Measurements from ENCODE around the gene NOX3.

DNA sequence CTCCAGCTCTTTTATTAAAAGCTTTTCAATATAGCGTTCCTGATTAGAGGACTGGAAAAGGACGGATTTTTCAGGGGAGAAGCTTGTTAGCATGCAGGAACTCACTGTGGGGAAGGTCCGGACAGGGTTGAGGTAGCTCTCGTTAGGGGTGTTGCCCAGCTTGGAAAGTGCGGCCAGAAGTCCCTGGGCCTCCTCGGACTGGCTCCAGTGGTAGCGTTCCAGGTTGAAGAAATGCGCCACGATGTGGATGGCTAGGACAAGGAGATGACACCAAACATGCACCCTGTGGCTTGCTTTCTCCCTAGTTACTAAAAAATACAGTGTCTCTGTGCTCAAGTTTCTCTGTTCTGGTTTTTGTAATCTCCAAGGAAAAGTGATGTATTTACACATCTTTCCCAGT is 12.5 kb downstream of the NOX3 start:
- TF ChIP-seq, protein P1, sequence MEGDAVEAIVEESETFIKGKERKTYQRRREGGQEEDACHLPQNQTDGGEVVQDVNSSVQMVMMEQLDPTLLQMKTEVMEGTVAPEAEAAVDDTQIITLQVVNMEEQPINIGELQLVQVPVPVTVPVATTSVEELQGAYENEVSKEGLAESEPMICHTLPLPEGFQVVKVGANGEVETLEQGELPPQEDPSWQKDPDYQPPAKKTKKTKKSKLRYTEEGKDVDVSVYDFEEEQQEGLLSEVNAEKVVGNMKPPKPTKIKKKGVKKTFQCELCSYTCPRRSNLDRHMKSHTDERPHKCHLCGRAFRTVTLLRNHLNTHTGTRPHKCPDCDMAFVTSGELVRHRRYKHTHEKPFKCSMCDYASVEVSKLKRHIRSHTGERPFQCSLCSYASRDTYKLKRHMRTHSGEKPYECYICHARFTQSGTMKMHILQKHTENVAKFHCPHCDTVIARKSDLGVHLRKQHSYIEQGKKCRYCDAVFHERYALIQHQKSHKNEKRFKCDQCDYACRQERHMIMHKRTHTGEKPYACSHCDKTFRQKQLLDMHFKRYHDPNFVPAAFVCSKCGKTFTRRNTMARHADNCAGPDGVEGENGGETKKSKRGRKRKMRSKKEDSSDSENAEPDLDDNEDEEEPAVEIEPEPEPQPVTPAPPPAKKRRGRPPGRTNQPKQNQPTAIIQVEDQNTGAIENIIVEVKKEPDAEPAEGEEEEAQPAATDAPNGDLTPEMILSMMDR (IDR thresholded peaks at IDR 0.05; ENCODE audit: poor library complexity, severe bottlenecking): no peak
- TF ChIP-seq TAF1 (IDR thresholded peaks at IDR 0.05; ENCODE audit: low read depth) (no peak), SMC3 (conservative IDR thresholded peaks at IDR 0.05; ENCODE audit: poor library complexity) (no peak), EZH2 (IDR thresholded peaks at IDR 0.05; ENCODE audit: borderline replicate concordance, insufficient read depth, low read length, poor library complexity, severe bottlenecking) (no peak), POLR2AphosphoS5 (IDR thresholded peaks at IDR 0.05) (no peak), EP300 (conservative IDR thresholded peaks at IDR 0.05; ENCODE audit: poor library complexity, severe bottlenecking) (no peak), RAD21 (conservative IDR thresholded peaks at IDR 0.05) (no peak)

All from neural cell (in vitro differentiated cells).